Hepatocyte (in vitro differentiated cells): ENCODE data around the gene SERINC5. TPM values are rescaled to one million over a fixed set of nuclear protein-coding genes. Genes with fewer than 3 reads are reported as not detected.

ENCODE experiments used
- DNase-seq: peaks from one replicate; pipeline ENCODE4 v3.0.0-alpha.2; 2016; ENCODE audit warnings: low spot score
- H2AFZ ChIP-seq: fragments of 200-600 bp; sonication (generic); 2 replicates; pipeline ENCODE4 v1.6.0; 2016; ENCODE audit warnings: antibody characterized with exemption, mild to moderate bottlenecking
- H3K27ac ChIP-seq: fragments of 200-600 bp; sonication (generic); 2 replicates; pipeline ENCODE4 v1.5.1; 2016; ENCODE audit warnings: mild to moderate bottlenecking
- H3K27me3 ChIP-seq: fragments of 200-600 bp; sonication (generic); 2 replicates; pipeline ENCODE4 v1.6.1; 2016
- H3K36me3 ChIP-seq: fragments of 200-600 bp; sonication (generic); replicated peaks from 2 replicates; pipeline ENCODE4 v1.5.1; 2016; ENCODE audit warnings: low read depth; ENCODE audit not compliant: insufficient read depth
- H3K4me1 ChIP-seq: fragments of 200-600 bp; sonication (generic); 2 replicates; pipeline ENCODE4 v1.5.1; 2016; ENCODE audit warnings: mild to moderate bottlenecking, moderate library complexity; ENCODE audit not compliant: insufficient read depth
- H3K4me2 ChIP-seq: fragments of 200-600 bp; sonication (generic); 2 replicates; pipeline ENCODE4 v1.6.0; 2016
- H3K4me3 ChIP-seq: fragments of 200-600 bp; sonication (generic); 2 replicates; pipeline ENCODE4 v1.5.1; 2016; ENCODE audit warnings: mild to moderate bottlenecking
- H3K79me2 ChIP-seq: fragments of 200-600 bp; sonication (generic); 2 replicates; pipeline ENCODE4 v1.6.0; 2017; ENCODE audit warnings: mild to moderate bottlenecking
- H3K9me2 ChIP-seq: fragments of 200-600 bp; sonication (generic); replicated peaks from 2 replicates; pipeline ENCODE4 v1.6.0; 2017; ENCODE audit warnings: mild to moderate bottlenecking; ENCODE audit not compliant: insufficient read depth
- H3K9me3 ChIP-seq: fragments of 200-600 bp; sonication (generic); 2 replicates; pipeline ENCODE4 v1.5.1; 2016; ENCODE audit warnings: low read depth, mild to moderate bottlenecking
- H4K20me1 ChIP-seq: fragments of 200-600 bp; sonication (generic); 2 replicates; pipeline ENCODE4 v1.6.0; 2016; ENCODE audit warnings: mild to moderate bottlenecking; ENCODE audit not compliant: insufficient read depth, poor library complexity, severe bottlenecking
- CTCF ChIP-seq: fragments of 200-600 bp; sonication (generic); IDR thresholded peaks from 2 replicates; pipeline ENCODE4 v1.5.1; 2016; ENCODE audit warnings: antibody characterized with exemption, mild to moderate bottlenecking; ENCODE audit not compliant: poor library complexity
- EZH2 ChIP-seq: fragments of 200-600 bp; sonication (generic); IDR thresholded peaks from 2 replicates; pipeline ENCODE4 v1.6.1; 2016; ENCODE audit warnings: antibody characterized with exemption, mild to moderate bottlenecking, borderline replicate concordance
- EZH2phosphoT487 ChIP-seq: fragments of 200-600 bp; sonication (generic); IDR thresholded peaks from one replicate; pipeline ENCODE4 v1.6.1; 2018; ENCODE audit warnings: antibody characterized with exemption, mild to moderate bottlenecking, low read depth, moderate library complexity; ENCODE audit not compliant: unreplicated experiment, severe bottlenecking
- WGBS: methylation state at CpG from one replicate; pipeline ENCODE4 v1.1.6; 2016; ENCODE audit warnings: low lambda C conversion rate; ENCODE audit errors: missing lambda C conversion rate; 5-methylcytosine and 5-hydroxymethylcytosine counted together
- polyA plus RNA-seq: library from polyadenylated mRNA; unstranded; fragments of >200 nt; fragmentation: Nextera tagmentation; extraction: Ambion mirVana; gene quantifications from 2 replicates; pipeline ENCODE4 v1.2.1, GENCODE V29; 2016
- total RNA-seq: library from RNA; depleted of rRNA; stranded (reverse); fragments of >200 nt; gene quantifications from 2 replicates; pipeline ENCODE4 v1.2.3, GENCODE V29; 2014

Gene SERINC5
- total and polyA plus RNA-seq, 2 experiments from 2014 or later, result 19.3 to 70.2 TPM

GRCh38 chr5:80106916-80107315, 148.9 kb downstream of the SERINC5 start:
- H3K9me3 ChIP-seq, result no peaks in the 10 kb centered on the region
- no peak overlapping the region for H3K4me2 ChIP-seq
- no peak overlapping the region for H2AFZ ChIP-seq
- H3K4me1 ChIP-seq, result peaks cover 30% of the 10 kb centered on the region
- no peaks in the 10 kb centered on the region for H3K79me2 ChIP-seq
- WGBS, result 70% methylated on average over 5 of the region's 5 CpGs
- TF ChIP-seq EZH2phosphoT487, result no peak
- TF ChIP-seq EZH2, result no peak
- TF ChIP-seq CTCF, result no peak
- H3K9me2 ChIP-seq, result no peaks in the 10 kb centered on the region
- no peaks in the 10 kb centered on the region for H3K27me3 ChIP-seq
- no peaks in the 10 kb centered on the region for H3K36me3 ChIP-seq
- peak overlapping the region; percentile 66 for H3K27ac ChIP-seq
- H3K4me3 ChIP-seq, result no peak overlapping the region
- DNase-seq, result no peak
- no peaks in the 10 kb centered on the region for H4K20me1 ChIP-seq

- 73% methylated on average over 7 of the region's 7 CpGs for WGBS
- H3K9me2 ChIP-seq, result no peaks in the 10 kb centered on the region
- H3K4me1 ChIP-seq, result peaks cover 20% of the 10 kb centered on the region
- TF ChIP-seq EZH2phosphoT487, result no peak
- no peak for TF ChIP-seq EZH2
- TF ChIP-seq CTCF, result no peak
- no peaks in the 10 kb centered on the region for H3K36me3 ChIP-seq
- no peak overlapping the region for H3K4me2 ChIP-seq
- H4K20me1 ChIP-seq, result no peaks in the 10 kb centered on the region
- H3K9me3 ChIP-seq, result no peaks in the 10 kb centered on the region
- peak; percentile 73 for DNase-seq
- H3K79me2 ChIP-seq, result no peaks in the 10 kb centered on the region
- H3K27ac ChIP-seq, result peak overlapping the region; percentile 66
- H2AFZ ChIP-seq, result no peak overlapping the region
- H3K4me3 ChIP-seq, result no peak overlapping the region
- H3K27me3 ChIP-seq, result no peaks in the 10 kb centered on the region
Measured at GRCh38 chr5:80105698-80106439, 150.0 kb downstream of the SERINC5 start.

- H3K4me3 ChIP-seq, result no peak overlapping the region
- TF ChIP-seq EZH2phosphoT487, result no peak
- TF ChIP-seq CTCF, result no peak
- no peak for TF ChIP-seq EZH2
- H3K27ac ChIP-seq, result no peak overlapping the region
- H3K79me2 ChIP-seq, result no peaks in the 10 kb centered on the region
- H3K27me3 ChIP-seq, result no peaks in the 10 kb centered on the region
- no peak overlapping the region for H2AFZ ChIP-seq
- H4K20me1 ChIP-seq, result no peaks in the 10 kb centered on the region
- no peaks in the 10 kb centered on the region for H3K36me3 ChIP-seq
- H3K4me2 ChIP-seq, result no peak overlapping the region
- DNase-seq, result no peak
- no peaks in the 10 kb centered on the region for H3K9me2 ChIP-seq
- 74% methylated on average over 6 of the region's 6 CpGs for WGBS
- H3K9me3 ChIP-seq, result no peaks in the 10 kb centered on the region
- peaks cover 4% of the 10 kb centered on the region for H3K4me1 ChIP-seq
Measured at GRCh38 chr5:80103371-80103770, 152.5 kb downstream of the SERINC5 start.

GRCh38 chr5:80101993-80102392, 153.9 kb downstream of the SERINC5 start:
- no peaks in the 10 kb centered on the region for H3K27me3 ChIP-seq
- H3K79me2 ChIP-seq, result no peaks in the 10 kb centered on the region

More at GRCh38 chr5:80101993-80102392, 153.9 kb downstream of the SERINC5 start:
- H3K36me3 ChIP-seq, result no peaks in the 10 kb centered on the region
- H3K4me2 ChIP-seq, result no peak overlapping the region
- H2AFZ ChIP-seq, result no peak overlapping the region
- no peak for DNase-seq
- H3K9me2 ChIP-seq, result no peaks in the 10 kb centered on the region
- H3K4me1 ChIP-seq, result peaks cover 4% of the 10 kb centered on the region
- H3K4me3 ChIP-seq, result no peak overlapping the region
- no peak overlapping the region for H3K27ac ChIP-seq
- H4K20me1 ChIP-seq, result no peaks in the 10 kb centered on the region
- no peak for TF ChIP-seq CTCF
- TF ChIP-seq EZH2, result no peak
- no peak for TF ChIP-seq EZH2phosphoT487
- no peaks in the 10 kb centered on the region for H3K9me3 ChIP-seq
